Fibroblast of peridontal ligament (primary cell): Measurements from ENCODE around the gene HOXC4.
"Not testable (repeated sequence)": the region's sequence is repeated elsewhere in the genome, so short reads cannot be mapped to it uniquely, and the experiment has no call there.

Experiments used
- DNase-seq: peaks from one replicate; pipeline ENCODE4 v3.0.0-alpha.2; 2010; ENCODE audit errors: extremely low read depth

The HOXC4 gene

DNA sequence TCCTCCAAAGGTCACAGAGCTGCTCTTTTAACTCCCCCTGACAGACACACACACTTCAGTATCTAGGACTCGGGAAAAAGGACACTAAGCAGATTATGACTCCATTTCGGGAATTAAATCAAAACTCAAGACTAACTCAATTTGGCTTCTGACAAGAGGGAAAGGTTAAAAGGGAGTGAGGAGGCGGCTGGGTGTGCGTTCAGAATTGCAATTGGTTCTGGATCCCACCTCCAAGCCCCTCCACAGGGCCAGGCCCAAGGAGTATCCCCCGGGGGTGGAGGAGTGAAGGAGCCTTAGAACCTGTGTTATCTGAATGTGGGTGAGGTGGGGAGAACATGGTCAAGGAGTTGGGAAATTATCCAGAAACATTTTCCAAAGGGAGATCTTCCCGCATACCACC, 35.8 kb downstream of the HOXC4 start:
- not testable (repeated sequence) for DNase-seq

DNA sequence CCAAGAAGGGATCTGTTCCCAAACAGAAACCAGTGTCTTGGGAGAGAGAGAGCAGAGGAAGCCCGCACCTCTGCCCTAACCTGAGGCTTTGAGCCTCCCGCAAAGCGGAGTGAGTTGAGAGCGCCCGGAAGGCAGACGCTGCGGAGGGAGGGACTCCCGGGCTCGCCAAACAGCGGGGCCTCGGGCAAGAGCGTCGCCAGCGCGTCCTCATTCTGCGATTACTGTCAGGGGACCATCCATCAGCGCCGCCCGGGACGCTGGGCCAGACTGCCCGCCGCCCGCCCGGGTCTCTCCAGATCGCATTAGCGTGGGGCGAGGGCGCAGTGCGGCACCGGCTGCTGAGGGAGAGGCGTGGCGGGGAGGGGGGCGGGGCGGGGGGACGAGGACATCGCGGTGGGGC, 36.7 kb downstream of the HOXC4 start:
- not testable (repeated sequence) for DNase-seq

GRCh38 chr12:54092943-54093342, 39.3 kb downstream of the HOXC4 start:
- DNase-seq: not testable (repeated sequence)

GRCh38 chr12:54095928-54096327, 42.3 kb downstream of the HOXC4 start:
- DNase-seq: not testable (repeated sequence)

- not testable (repeated sequence) for DNase-seq
Measured at GRCh38 chr12:54098644-54099043, 45.0 kb downstream of the HOXC4 start.

GRCh38 chr12:54100588-54100987, 47.0 kb downstream of the HOXC4 start:
- DNase-seq: not testable (repeated sequence)

DNA sequence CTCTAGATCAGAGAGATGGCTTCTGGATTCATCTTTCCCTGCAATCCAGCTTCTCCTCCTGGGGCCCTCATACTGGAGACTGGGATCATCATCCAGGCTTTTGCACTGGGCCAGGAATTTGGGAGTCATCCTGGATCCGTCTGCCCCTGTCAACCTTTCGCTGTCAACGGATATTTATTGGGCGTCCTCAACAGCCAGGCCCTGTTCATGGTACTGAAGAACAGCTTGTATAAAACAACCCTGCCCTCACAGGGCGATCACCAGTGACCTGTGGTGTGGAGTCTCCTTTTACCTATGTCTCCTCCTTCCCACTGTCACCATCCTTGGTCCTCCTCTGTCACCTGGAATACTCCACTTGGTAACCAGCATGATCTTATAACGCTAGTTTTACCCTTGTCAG, 48.6 kb downstream of the HOXC4 start:
- DNase-seq: not testable (repeated sequence)

DNA sequence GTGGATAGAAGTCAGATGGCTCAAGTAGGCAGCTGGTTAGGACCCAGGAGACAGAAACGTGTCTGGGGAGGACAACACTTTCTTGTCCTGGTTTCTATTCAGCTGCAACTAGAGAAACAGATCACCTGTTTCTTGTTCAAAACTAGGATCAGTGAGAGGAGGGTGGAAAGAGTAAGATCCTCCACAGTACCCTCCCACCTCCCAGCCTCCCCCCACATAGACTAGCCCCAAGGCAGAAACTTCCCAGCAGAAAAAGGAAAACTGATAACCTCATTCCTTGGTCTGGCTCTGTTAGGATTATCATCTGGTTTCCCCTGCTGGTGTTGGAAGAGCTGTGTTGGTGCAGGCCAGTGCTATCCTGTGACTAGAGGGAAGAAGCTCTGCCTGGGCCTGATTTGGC, 50.2 kb downstream of the HOXC4 start:
- not testable (repeated sequence) for DNase-seq
